Body of pancreas (tissue), 4 donors: ENCODE measurements around the gene UBE2L6. TPM values are rescaled to one million over a fixed set of nuclear protein-coding genes. Genes with fewer than 3 reads are reported as not detected.

Source experiments
- ATAC-seq: fragments of 150-250 bp; one replicate; pipeline ENCODE4 v1.9.1; 2016
- DNase-seq, 4 donors: peaks; one replicate each; pipeline ENCODE4 v3.0.0-alpha.2; 2019
- H3K27ac ChIP-seq, 4 donors: fragments of 200-600 bp; sonication (generic); 1 replicate in 3 of 4; 2 replicates in 1 of 4; pipeline versions ENCODE4 v1.5.1 to v1.6.1; 2016 to 2019; ENCODE audit warnings: mild to moderate bottlenecking in 1 of 4, mixed read lengths in 1 of 4, moderate library complexity in 1 of 4
- H3K27me3 ChIP-seq, 2 donors: fragments of 200-600 bp; sonication (generic); one replicate each; pipeline ENCODE4 v1.6.0; 2016; ENCODE audit warnings: mild to moderate bottlenecking in 1 of 2
- H3K36me3 ChIP-seq, 2 donors: fragments of 200-600 bp; sonication (generic); replicated peaks in 1 of 2; 2 replicates each; pipeline ENCODE4 v1.5.1; 2016; ENCODE audit warnings: low read depth in 2 of 2; ENCODE audit not compliant: insufficient read depth in 1 of 2
- H3K4me1 ChIP-seq: fragments of 200-600 bp; sonication (generic); one replicate; pipeline ENCODE4 v1.6.0; 2016
- H3K4me3 ChIP-seq, 2 donors: fragments of 200-600 bp; sonication (generic); 1 replicate in 1 of 2; 2 replicates in 1 of 2; pipeline ENCODE4 v1.5.1; 2016 to 2019
- H3K9me3 ChIP-seq, 3 donors: fragments of 200-600 bp; sonication (generic); 1 replicate in 2 of 3; 2 replicates in 1 of 3; pipeline ENCODE4 v1.5.1; 2016
- CTCF ChIP-seq, 7 experiments: fragments of 450-650 bp in 4 of 7; fragments of 200-600 bp in 3 of 7; sonication (generic) in 3 of 7; IDR thresholded peaks; one replicate each; pipeline ENCODE4 v1.5.1; 2016 to 2019; ENCODE audit warnings: antibody characterized with exemption in 7 of 7
- POLR2A ChIP-seq, 3 donors: fragments of 450-650 bp; IDR thresholded peaks; one replicate each; pipeline ENCODE4 v1.6.1; 2016; ENCODE audit warnings: antibody characterized with exemption in 3 of 3, mild to moderate bottlenecking in 2 of 3
- WGBS, 2 donors: methylation state at CpG; one replicate each; pipeline ENCODE4 v1.1.5; 2017; 5-methylcytosine and 5-hydroxymethylcytosine counted together
- intact Hi-C: fragments of 100-400 bp; cut with DNase I; formaldehyde crosslinking; loops from one replicate; pipeline ENCODE4 v1.15.1; 2023
- total RNA-seq, 2 donors: library from RNA; depleted of rRNA; stranded (reverse); fragments of >200 nt; gene quantifications; one replicate each; pipeline ENCODE4 v1.1.0, GENCODE V29; 2016

UBE2L6 gene
- total RNA-seq, 2 donors from 2014 or later = 7.9 to 17.4 TPM

GRCh38 chr11:57562596-57562995 is 4.9 kb downstream of the UBE2L6 start:
- H3K27ac ChIP-seq = no peak overlapping the region
- intact Hi-C loops = no loop called here

GRCh38 chr11:57560146-57560545 is 7.3 kb downstream of the UBE2L6 start:
- WGBS, 2 donors = 75 to 100% methylated on average over 2 to 4 of the region's 4 CpGs
- H3K27me3 ChIP-seq = no peaks in the 10 kb centered on the region
- H3K36me3 ChIP-seq = peaks cover 0 to 2% of the 10 kb centered on the region in 2 donors
- H3K4me3 ChIP-seq = no peak overlapping the region
- ATAC-seq (no peak), DNase-seq (peak in 2 of 4 donors; percentile 15 to 26)
- no peak overlapping the region for H3K27ac ChIP-seq
- no peaks in the 10 kb centered on the region for H3K9me3 ChIP-seq
- TF ChIP-seq POLR2A (IDR thresholded peaks at IDR 0.05) = no peak
- TF ChIP-seq CTCF (IDR thresholded peaks at IDR 0.05) = no peak
- intact Hi-C loops = no loop called here
- H3K4me1 ChIP-seq = no peaks in the 10 kb centered on the region

More at GRCh38 chr11:57562596-57562995, 4.9 kb downstream of the UBE2L6 start:
- H3K9me3 ChIP-seq = no peaks in the 10 kb centered on the region
- ATAC-seq (no peak), DNase-seq (no peak)
- no peak overlapping the region for H3K4me3 ChIP-seq
- TF ChIP-seq CTCF (IDR thresholded peaks at IDR 0.05) (no peak), POLR2A (IDR thresholded peaks at IDR 0.05) (no peak)
- H3K36me3 ChIP-seq = peaks cover 0 to 2% of the 10 kb centered on the region in 2 donors
- H3K27me3 ChIP-seq = no peaks in the 10 kb centered on the region
- H3K4me1 ChIP-seq = peaks cover 13% of the 10 kb centered on the region
- WGBS, 2 donors = 68 to 78% methylated on average over 4 of the region's 4 CpGs

GRCh38 chr11:57556041-57556440 is 11.4 kb downstream of the UBE2L6 start:
- TF ChIP-seq POLR2A (IDR thresholded peaks at IDR 0.05) (no peak), CTCF (IDR thresholded peaks at IDR 0.05) (no peak)
- H3K4me3 ChIP-seq = no peak overlapping the region
- 81 to 87% methylated on average over 4 to 8 of the region's 8 CpGs for WGBS, 2 donors
- peaks cover 16% of the 10 kb centered on the region for H3K4me1 ChIP-seq
- peaks cover 0 to 14% of the 10 kb centered on the region in 2 donors for H3K36me3 ChIP-seq
- no peaks in the 10 kb centered on the region for H3K9me3 ChIP-seq
- no peak for ATAC-seq
- no peak overlapping the region for H3K27ac ChIP-seq
- intact Hi-C loops = no loop called here
- DNase-seq = no peak
- no peaks in the 10 kb centered on the region for H3K27me3 ChIP-seq

GRCh38 chr11:57555393-57555792 is 12.1 kb downstream of the UBE2L6 start:
- intact Hi-C loops = no loop called here
- Histone ChIP-seq H3K36me3 (peaks cover 0 to 14% of the 10 kb centered on the region in 2 donors), H3K27me3 (no peaks in the 10 kb centered on the region), H3K4me1 (peaks cover 16% of the 10 kb centered on the region), H3K4me3 (no peak overlapping the region), H3K27ac (no peak overlapping the region), H3K9me3 (no peaks in the 10 kb centered on the region)
- DNase-seq = no peak
- no peak for ATAC-seq
- 90 to 100% methylated on average over 2 of the region's 2 CpGs for WGBS, 2 donors
- TF ChIP-seq POLR2A (IDR thresholded peaks at IDR 0.05) (no peak), CTCF (IDR thresholded peaks at IDR 0.05) (no peak)

DNA sequence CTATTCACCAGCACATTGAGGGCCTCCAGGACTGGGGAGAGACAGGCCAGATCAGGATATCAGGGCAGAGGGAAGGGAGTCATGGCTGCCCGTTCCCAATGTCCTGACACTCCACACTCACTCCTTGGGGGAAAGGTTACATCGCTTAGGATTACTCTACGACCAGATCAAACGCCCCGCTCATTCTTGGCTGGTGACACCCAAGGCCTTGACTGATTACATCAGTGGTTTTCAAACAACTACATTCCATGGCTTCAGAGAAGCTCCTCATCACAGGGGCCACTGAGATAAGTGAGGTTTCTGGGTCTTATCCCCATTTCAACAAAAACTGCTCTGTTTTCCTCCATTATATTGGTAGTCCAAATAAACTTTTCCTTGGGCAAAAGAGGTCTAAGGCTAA is 15.0 kb downstream of the UBE2L6 start:
- Histone ChIP-seq H3K4me3 (no peak overlapping the region), H3K9me3 (no peaks in the 10 kb centered on the region), H3K27ac (peak overlapping the region; percentile 69 to 73 (median 72)), H3K27me3 (no peaks in the 10 kb centered on the region), H3K36me3 (peaks cover 0 to 14% of the 10 kb centered on the region in 2 donors), H3K4me1 (peaks cover 24% of the 10 kb centered on the region)
- WGBS, 2 donors = 36 to 51% methylated on average over 5 of the region's 5 CpGs
- TF ChIP-seq POLR2A (IDR thresholded peaks at IDR 0.05) = no peak
- no peak for TF ChIP-seq CTCF (IDR thresholded peaks at IDR 0.05)
- peak in 2 of 4 donors; percentile 31 to 42 for DNase-seq
- peak; percentile 58 for ATAC-seq
- intact Hi-C loops = no loop called here
